ENCODE results near the gene MRC2. TPM values are rescaled to one million over a fixed set of nuclear protein-coding genes. Genes with fewer than 3 reads are reported as not detected.

The MRC2 gene
- total and polyA plus RNA-seq, 9 of the 15 experiments (the other 6 are each of a cell fraction or from before 2014, with no cell fraction given): 0.28 to 11.5 (median 6.6) TPM

DNA sequence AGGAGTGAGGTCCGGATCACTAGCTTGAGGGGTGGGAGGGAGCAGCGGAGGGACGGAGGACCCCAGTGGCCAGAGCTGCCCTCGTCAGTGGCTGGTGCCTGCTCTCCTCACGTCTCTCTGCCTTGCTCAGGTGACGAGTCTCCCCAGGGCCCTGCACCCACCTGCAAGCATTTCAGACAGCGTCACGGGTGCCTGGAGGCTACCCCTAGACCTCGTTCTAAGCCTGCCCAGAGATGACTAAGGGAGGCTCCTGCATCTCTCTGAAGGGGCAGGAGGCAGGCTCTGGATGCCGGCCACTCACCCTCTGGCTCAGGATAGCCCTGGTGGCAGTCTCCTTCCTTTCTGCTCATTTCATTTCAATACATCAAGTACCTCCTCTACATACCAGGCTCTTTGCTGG is 68.8 kb downstream of the MRC2 start:
- peaks cover under 1% of the 10 kb centered on the region for H3K9me1 ChIP-seq (ENCODE audit: control insufficient read depth, insufficient read depth, low read length)
- no peaks in the 10 kb centered on the region for H4K20me1 ChIP-seq (replicated peaks; ENCODE audit: control insufficient read depth, insufficient read depth, low read length)
- H3K9me3 ChIP-seq (replicated peaks; ENCODE audit: control insufficient read depth, insufficient read depth, low read depth, low read length): no peaks in the 10 kb centered on the region
- ChIA-PET POLR2A (interaction anchor here (0.7 kb wide), 1 partner anchor 115 kb away, joined by 5 read pairs; no protein-coding TSS in a partner anchor), CTCF (ENCODE audit: low intra/inter-chr PET ratio) (no interaction called here)
- TF ChIP-seq BRF1 (IDR thresholded peaks at IDR 0.05; ENCODE audit: borderline replicate concordance, extremely low read depth, insufficient read length) (no peak), LCOR (CRISPR knock-in tag; IDR thresholded peaks at IDR 0.05) (no peak), SPI1 (IDR thresholded peaks at IDR 0.05; ENCODE audit: borderline replicate concordance, low read depth, low read length) (no peak), SP1 (CRISPR knock-in tag; IDR thresholded peaks at IDR 0.05) (no peak), PTRF (tag; IDR thresholded peaks at IDR 0.05) (no peak), ZNF23 (CRISPR knock-in tag; IDR thresholded peaks at IDR 0.05) (no peak), NR2F6 (CRISPR knock-in tag; IDR thresholded peaks at IDR 0.05) (no peak), TFAM (CRISPR knock-in tag; conservative IDR thresholded peaks at IDR 0.05) (no peak), FOXJ2 (tag; IDR thresholded peaks at IDR 0.05) (no peak), RFX7 (CRISPR knock-in tag; IDR thresholded peaks at IDR 0.05) (no peak), CHD4 (IDR thresholded peaks at IDR 0.05; ENCODE audit: insufficient read depth, insufficient replicate concordance, low read depth, low read length, poor library complexity, severe bottlenecking) (no peak), TAL1 (IDR thresholded peaks at IDR 0.05) (no peak), NR1H2 (CRISPR knock-in tag; IDR thresholded peaks at IDR 0.05) (no peak)
- TF ChIP-seq, protein P1, sequence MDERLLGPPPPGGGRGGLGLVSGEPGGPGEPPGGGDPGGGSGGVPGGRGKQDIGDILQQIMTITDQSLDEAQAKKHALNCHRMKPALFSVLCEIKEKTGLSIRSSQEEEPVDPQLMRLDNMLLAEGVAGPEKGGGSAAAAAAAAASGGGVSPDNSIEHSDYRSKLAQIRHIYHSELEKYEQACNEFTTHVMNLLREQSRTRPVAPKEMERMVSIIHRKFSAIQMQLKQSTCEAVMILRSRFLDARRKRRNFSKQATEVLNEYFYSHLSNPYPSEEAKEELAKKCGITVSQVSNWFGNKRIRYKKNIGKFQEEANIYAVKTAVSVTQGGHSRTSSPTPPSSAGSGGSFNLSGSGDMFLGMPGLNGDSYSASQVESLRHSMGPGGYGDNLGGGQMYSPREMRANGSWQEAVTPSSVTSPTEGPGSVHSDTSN (CRISPR knock-in tag; IDR thresholded peaks at IDR 0.05; ENCODE audit: low read depth): no peak
- TF ChIP-seq, protein P1 (tag; conservative IDR thresholded peaks at IDR 0.05; ENCODE audit: low read depth): no peak
- TF ChIP-seq, protein P2, sequence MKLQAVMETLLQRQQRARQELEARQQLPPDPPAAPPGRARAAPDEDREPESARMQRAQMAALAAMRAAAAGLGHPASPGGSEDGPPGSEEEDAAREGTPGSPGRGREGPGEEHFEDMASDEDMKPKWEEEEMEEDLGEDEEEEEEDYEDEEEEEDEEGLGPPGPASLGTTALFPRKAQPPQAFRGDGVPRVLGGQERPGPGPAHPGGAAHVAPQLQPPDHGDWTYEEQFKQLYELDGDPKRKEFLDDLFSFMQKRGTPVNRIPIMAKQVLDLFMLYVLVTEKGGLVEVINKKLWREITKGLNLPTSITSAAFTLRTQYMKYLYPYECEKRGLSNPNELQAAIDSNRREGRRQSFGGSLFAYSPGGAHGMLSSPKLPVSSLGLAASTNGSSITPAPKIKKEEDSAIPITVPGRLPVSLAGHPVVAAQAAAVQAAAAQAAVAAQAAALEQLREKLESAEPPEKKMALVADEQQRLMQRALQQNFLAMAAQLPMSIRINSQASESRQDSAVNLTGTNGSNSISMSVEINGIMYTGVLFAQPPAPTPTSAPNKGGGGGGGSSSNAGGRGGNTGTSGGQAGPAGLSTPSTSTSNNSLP (IDR thresholded peaks at IDR 0.05; ENCODE audit: borderline replicate concordance, low read depth, low read length): no peak
- H3K4me3 ChIP-seq: no peak overlapping the region
- ATAC-seq: no peak
- H3K4me2 ChIP-seq (ENCODE audit: insufficient read depth, low read length): no peak overlapping the region
- WGBS (ENCODE audit: insufficient coverage, low coverage, missing lambda C conversion rate): 76% methylated on average over 8 of the region's 10 CpGs
- in situ Hi-C loops (cut with MboI): loop anchor here (25.0 kb wide), 1 partner anchor 716 kb away; no protein-coding TSS in a partner anchor
- H3K79me2 ChIP-seq (ENCODE audit: control insufficient read depth, insufficient read depth, low read length): no peaks in the 10 kb centered on the region
- no peak for FAIRE-seq
- intact Hi-C loops (cut with micrococcal nuclease): no loop called here
- H3K4me1 ChIP-seq (replicated peaks in 1 of 2; ENCODE audit: control insufficient read depth in 2 of 2, insufficient read depth in 2 of 2, low read length in 2 of 2): peaks cover 29 to 41% of the 10 kb centered on the region in 2 experiments; a peak in 4 of 5 replicates
- no peak for DNase-seq (ENCODE audit: extremely low read depth in 1 of 4, low spot score in 3 of 4)
- BruUV-seq (replicated peaks): no TSS peak
- no peaks in the 10 kb centered on the region; the same call in 2 of the 3 replicates for H3K36me3 ChIP-seq (ENCODE audit: control insufficient read depth, insufficient read depth, low read length)
- H3K27ac ChIP-seq (ENCODE audit: extremely low read depth, low read depth, low read length): no peak overlapping the region
- H3K27me3 ChIP-seq (ENCODE audit: control insufficient read depth in 2 of 2, insufficient read depth in 2 of 2, low read length in 2 of 2): no peaks in the 10 kb centered on the region
- H3K9ac ChIP-seq (ENCODE audit: insufficient read depth in 1 of 2, low read depth in 2 of 2, low read length in 2 of 2): no peak overlapping the region
- H2AFZ ChIP-seq (ENCODE audit: low read depth, low read length): no peak overlapping the region

Data from K562 (cell line).